SK-N-MC (cell line): Measurements from ENCODE around the gene VASH1.

Experiments used
- EZH2 ChIP-seq: fragments of 200-600 bp; sonication (generic); IDR thresholded peaks from one replicate; pipeline ENCODE4 v1.6.1; 2017; ENCODE audit warnings: antibody characterized with exemption
- FOXP2 ChIP-seq: optimal IDR thresholded peaks from 2 replicates; pipeline ENCODE3; 2011; ENCODE audit warnings: mild to moderate bottlenecking, moderate library complexity; ENCODE audit not compliant: insufficient read depth; ENCODE audit errors: extremely low read length, control extremely low read depth
- POLR2AphosphoS5 ChIP-seq: IDR thresholded peaks from 2 replicates; pipeline ENCODE4 v1.6.1; 2012; ENCODE audit warnings: mild to moderate bottlenecking, low read depth, low read length, borderline replicate concordance

- TF ChIP-seq POLR2AphosphoS5 (no peak), EZH2 (no peak), FOXP2 (no peak)
These were observed 19.8 kb downstream of the VASH1 start for GRCh38 chr14:76780875-76781647.
